HG02623 (cell line): ENCODE measurements around the gene FBXW11.
A peak's percentile ranks its signal among the peaks of the same experiment; 100 is the strongest.
"Not testable (repeated sequence)": the region's sequence is repeated elsewhere in the genome, so short reads cannot be mapped to it uniquely, and the experiment has no call there.

ENCODE experiments used
- ATAC-seq: cut with Tn5 transposase; IDR thresholded peaks from one replicate; pipeline ENCODE4 v1.9.1; 2021; ENCODE audit warnings: moderate library complexity; ENCODE audit not compliant: unreplicated experiment

FBXW11 gene

GRCh38 chr5:171956314-171956713 is 50.1 kb downstream of the FBXW11 start:
- no peak for ATAC-seq

GRCh38 chr5:171955761-171956160 is 50.7 kb downstream of the FBXW11 start:
- no peak for ATAC-seq

GRCh38 chr5:171954721-171955120 is 51.7 kb downstream of the FBXW11 start:
- ATAC-seq: no peak

GRCh38 chr5:171953860-171954701 is 52.4 kb downstream of the FBXW11 start:
- ATAC-seq: no peak

GRCh38 chr5:171952021-171952420 is 54.4 kb downstream of the FBXW11 start:
- no peak for ATAC-seq

- ATAC-seq: no peak
Observed at GRCh38 chr5:171951218-171951617, 55.2 kb downstream of the FBXW11 start.

- ATAC-seq: no peak
Observed at GRCh38 chr5:171946000-171946781, 60.2 kb downstream of the FBXW11 start.

- no peak for ATAC-seq
Observed at GRCh38 chr5:171945476-171945875, 61.0 kb downstream of the FBXW11 start.

- ATAC-seq: no peak
Observed at GRCh38 chr5:171945066-171945465, 61.4 kb downstream of the FBXW11 start.

GRCh38 chr5:171942112-171942516 is 64.3 kb downstream of the FBXW11 start:
- not testable (repeated sequence) for ATAC-seq

GRCh38 chr5:171941675-171942074 is 64.8 kb downstream of the FBXW11 start:
- ATAC-seq: not testable (repeated sequence)

GRCh38 chr5:171941275-171941674 is 65.2 kb downstream of the FBXW11 start:
- ATAC-seq: not testable (repeated sequence)

- no peak for ATAC-seq
Observed at GRCh38 chr5:171939951-171940350, 66.5 kb downstream of the FBXW11 start.

- no peak for ATAC-seq
Observed at GRCh38 chr5:171938358-171938757, 68.1 kb downstream of the FBXW11 start.

GRCh38 chr5:171937351-171937750 is 69.1 kb downstream of the FBXW11 start:
- ATAC-seq: no peak

- ATAC-seq: no peak
Observed at GRCh38 chr5:171934586-171934985, 71.9 kb downstream of the FBXW11 start.

GRCh38 chr5:171931163-171931562 is 75.3 kb downstream of the FBXW11 start:
- ATAC-seq: no peak

GRCh38 chr5:171927345-171927941 is 79.0 kb downstream of the FBXW11 start:
- ATAC-seq: no peak

GRCh38 chr5:171926311-171926710 is 80.1 kb downstream of the FBXW11 start:
- ATAC-seq: peak; percentile 72

GRCh38 chr5:171924493-171925122 is 81.8 kb downstream of the FBXW11 start:
- no peak for ATAC-seq

GRCh38 chr5:171920765-171921391 is 85.6 kb downstream of the FBXW11 start:
- ATAC-seq: no peak
